Right cardiac atrium (tissue), 5 donors: ENCODE measurements around the gene CLCNKB. TPM values are rescaled to one million over a fixed set of nuclear protein-coding genes. Genes with fewer than 3 reads are reported as not detected.

Experiments used
- ATAC-seq, 2 donors: fragments of 200-7000 bp; cut with Tn5 transposase; one replicate each; pipeline versions ENCODE4 v1.8.0 to v1.9.1; 2020; ENCODE audit warnings: moderate library complexity in 2 of 2, mild to moderate bottlenecking in 1 of 2
- DNase-seq, 3 donors: peaks; one replicate each; pipeline ENCODE4 v3.0.0-alpha.2; 2020
- H3K27ac ChIP-seq: one replicate; pipeline ENCODE4 v1.5.1; 2013; ENCODE audit warnings: mild to moderate bottlenecking, low read length, control low read depth, moderate library complexity
- H3K27me3 ChIP-seq: one replicate; pipeline ENCODE4 v1.6.1; 2013; ENCODE audit not compliant: control insufficient read depth, insufficient read depth
- H3K4me1 ChIP-seq: one replicate; pipeline ENCODE4 v1.6.1; 2013; ENCODE audit warnings: low read length; ENCODE audit not compliant: control insufficient read depth, insufficient read depth
- H3K4me3 ChIP-seq: one replicate; pipeline ENCODE4 v1.5.1; 2013; ENCODE audit warnings: low read length, control low read depth
- H3K9me3 ChIP-seq: one replicate; pipeline ENCODE4 v1.6.1; 2013; ENCODE audit warnings: low read length; ENCODE audit not compliant: control insufficient read depth
- WGBS: extraction: QIAGEN DNeasy Blood & Tissue Kit; methylation state at CpG from one replicate; pipeline ENCODE4 v1.1.7; 2013; 5-methylcytosine and 5-hydroxymethylcytosine counted together
- intact Hi-C, 4 donors: fragments of 100-400 bp; cut with DNase I; formaldehyde crosslinking; loops; one replicate each; pipeline versions ENCODE4 v1.11.0 to v1.14.0; 2022 to 2023
- polyA plus RNA-seq: library from polyadenylated mRNA; stranded (reverse); fragments of 200-250 nt; gene quantifications from one replicate; pipeline ENCODE4 v1.2.3, GENCODE V29; 2013
- total RNA-seq, 4 donors: library from RNA; stranded (reverse); fragmentation: NEBNext Ultra II Directional; extraction: Animal tissue kit (Norgen Biotek cat#: 25700); gene quantifications; one replicate each; pipeline ENCODE4 v1.2.1, GENCODE V29; 2021
- donor health status: healthy with polysubstance abuse.
- donor health status: DM: no; HTN: yes; CAD: no.
- donor health status: DM: no; HTN: no; CAD: no.
- donor health status: DM: no; HTN: yes; CAD: no; lungs with severe emphysema.
- donor health status: DM: yes; HTN: yes; CAD: no.

CLCNKB gene
- total and polyA plus RNA-seq, 5 donors: 1.9 to 4.7 (median 3.6) TPM

DNA sequence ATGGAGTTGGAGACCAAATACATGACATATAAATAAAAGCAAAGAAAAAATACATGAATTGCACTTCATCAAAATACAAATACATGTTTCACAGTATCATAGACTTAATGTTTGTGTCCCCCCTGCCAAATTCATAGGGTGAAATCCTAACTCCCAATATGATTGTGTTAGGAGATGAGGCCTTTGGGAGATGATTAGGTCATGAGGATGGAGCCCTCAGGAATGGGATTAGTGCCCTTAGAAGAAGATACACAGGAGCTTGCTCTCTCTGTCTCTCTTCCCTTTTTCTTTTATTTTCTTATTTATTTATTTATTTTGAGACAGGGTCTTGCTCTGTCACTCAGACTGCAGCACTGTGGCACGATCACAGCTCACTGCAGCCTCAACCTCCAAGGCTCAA is 55.8 kb downstream of the CLCNKB start:
- Histone ChIP-seq H3K9me3 (no peaks in the 10 kb centered on the region), H3K27ac (no peak overlapping the region), H3K4me3 (no peak overlapping the region), H3K27me3 (no peaks in the 10 kb centered on the region), H3K4me1 (no peaks in the 10 kb centered on the region)
- WGBS: 96% methylated on average over 1 of the region's 1 CpG
- intact Hi-C loops: no loop called here
- ATAC-seq (no peak), DNase-seq (no peak)

DNA sequence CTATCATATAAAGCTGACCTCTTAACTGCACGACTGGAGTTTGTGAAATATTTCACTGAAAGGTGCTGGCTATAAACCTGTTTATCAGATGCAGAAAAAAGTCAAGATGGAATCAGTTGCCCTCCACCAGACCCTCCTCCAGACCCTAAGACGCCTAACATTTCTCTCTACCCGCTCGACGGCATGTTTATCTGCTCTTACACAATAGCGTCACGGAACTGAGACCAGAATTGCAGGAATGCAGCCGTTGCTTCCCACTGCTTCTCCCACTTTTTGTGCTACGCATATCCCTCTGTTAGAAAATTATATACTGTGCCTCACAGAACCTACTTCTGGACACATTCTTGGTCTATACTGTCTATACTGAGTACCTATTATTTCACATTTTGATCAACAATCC is 58.0 kb downstream of the CLCNKB start:
- no peaks in the 10 kb centered on the region for H3K4me1 ChIP-seq
- intact Hi-C loops: no loop called here
- H3K9me3 ChIP-seq: no peaks in the 10 kb centered on the region
- H3K27ac ChIP-seq: no peak overlapping the region
- WGBS: 70% methylated on average over 9 of the region's 9 CpGs
- ATAC-seq (no peak), DNase-seq (no peak)
- H3K27me3 ChIP-seq: no peaks in the 10 kb centered on the region
- no peak overlapping the region for H3K4me3 ChIP-seq

Other genes starting within 250 kb of the CLCNKB start
- gene UQCRHL, start 236.1 kb upstream of the CLCNKB start, total RNA-seq: 1 to 10 TPM; 3.3 to 4.0 (median 3.5) TPM
- gene UQCRHL, start 236.1 kb upstream of the CLCNKB start, polyA plus RNA-seq: 11.7 TPM
- 10 to 100 TPM; 25.9 to 34.2 (median 31.9) TPM for gene SPEN, start 196.1 kb upstream of the CLCNKB start, total RNA-seq
- gene SPEN, start 196.1 kb upstream of the CLCNKB start, polyA plus RNA-seq: 15.2 TPM
- 10 to 100 TPM; 22.8 to 27.0 (median 24.0) TPM for gene ZBTB17, start 67.7 kb upstream of the CLCNKB start, total RNA-seq
- gene ZBTB17, start 67.7 kb upstream of the CLCNKB start, polyA plus RNA-seq: 22.1 TPM
- gene SRARP, start 39.5 kb upstream of the CLCNKB start, total RNA-seq: under 1 TPM in 3 of 4 donors, not detected in 1; 0.09 to 0.37 (median 0.14) TPM
- gene SRARP, start 39.5 kb upstream of the CLCNKB start, polyA plus RNA-seq: 0.77 TPM
- 1,000 to 10,000 TPM; 2,213 to 3,018 (median 2,419) TPM for gene HSPB7, start 25.7 kb upstream of the CLCNKB start, total RNA-seq
- 3,985 TPM for gene HSPB7, start 25.7 kb upstream of the CLCNKB start, polyA plus RNA-seq
- gene CLCNKA, start 21.7 kb upstream of the CLCNKB start, total RNA-seq: under 1 TPM; 0.31 to 0.93 (median 0.64) TPM
- 0.52 TPM for gene CLCNKA, start 21.7 kb upstream of the CLCNKB start, polyA plus RNA-seq
- gene FAM131C, start 29.9 kb downstream of the CLCNKB start, total RNA-seq: 1 to 10 TPM; 2.6 to 6.1 (median 4.5) TPM
- 11.5 TPM for gene FAM131C, start 29.9 kb downstream of the CLCNKB start, polyA plus RNA-seq
- gene EPHA2, start 112.3 kb downstream of the CLCNKB start, total RNA-seq: 10 to 100 TPM in 2 of 4 donors, 1 to 10 TPM in 2; 6.4 to 15.7 (median 9.8) TPM
- gene EPHA2, start 112.3 kb downstream of the CLCNKB start, polyA plus RNA-seq: 8.6 TPM
- gene ARHGEF19, start 168.9 kb downstream of the CLCNKB start, total RNA-seq: 1 to 10 TPM; 2.2 to 4.3 (median 3.2) TPM
- gene ARHGEF19, start 168.9 kb downstream of the CLCNKB start, polyA plus RNA-seq: 2.7 TPM
- gene CPLANE2, start 193.4 kb downstream of the CLCNKB start, total RNA-seq: 10 to 100 TPM in 1 of 4 donors, 1 to 10 TPM in 3; 4.0 to 11.9 (median 5.0) TPM
- 9.3 TPM for gene CPLANE2, start 193.4 kb downstream of the CLCNKB start, polyA plus RNA-seq